ENCODE measurements around the gene PITRM1. TPM values are rescaled to one million over a fixed set of nuclear protein-coding genes. Genes with fewer than 3 reads are reported as not detected.

PITRM1 gene
- total and polyA plus RNA-seq, 4 donors = 26.9 to 126 (median 97.7) TPM

DNA sequence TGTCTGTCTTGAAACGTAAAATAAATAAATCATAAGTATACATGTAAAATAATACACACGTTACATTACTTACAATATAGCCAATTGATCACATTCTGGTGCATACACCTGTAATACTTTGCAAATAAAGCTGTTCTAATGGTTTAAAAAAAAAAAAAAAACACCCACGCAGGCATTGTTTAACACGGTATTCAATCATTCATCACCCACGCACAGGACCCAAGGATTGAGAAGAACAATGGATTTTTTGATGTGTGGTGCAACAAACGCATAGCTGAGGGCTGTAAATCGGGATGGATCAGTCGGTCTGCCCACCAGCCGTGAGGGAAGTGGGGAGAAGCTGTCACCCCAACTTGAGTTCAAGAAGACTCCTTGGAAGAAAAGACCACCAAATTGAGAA is 8.7 kb downstream of the PITRM1 start:
- intact Hi-C loops (cut with DNase I) = no loop called here
- 79 to 81% methylated on average over 9 of the region's 9 CpGs for WGBS, 2 donors
- DNase-seq (no peak), ATAC-seq (ENCODE audit: low FRiP score) (no peak)
- no peaks in the 10 kb centered on the region for H3K27me3 ChIP-seq (ENCODE audit: control insufficient read depth in 1 of 2, insufficient read depth in 2 of 2, low read length in 1 of 2)
- H3K4me1 ChIP-seq (ENCODE audit: control insufficient read depth in 1 of 2, insufficient read depth in 2 of 2, low read length in 2 of 2) = no peaks in the 10 kb centered on the region
- no peak overlapping the region for H3K27ac ChIP-seq (ENCODE audit: low read depth in 1 of 2, low read length in 2 of 2)
- H3K36me3 ChIP-seq (ENCODE audit: control insufficient read depth in 1 of 2, insufficient read depth in 2 of 2, low read length in 1 of 2) = peaks cover 13 to 29% of the 10 kb centered on the region in 2 donors
- H3K9me3 ChIP-seq (ENCODE audit: control insufficient read depth, low read length) = no peaks in the 10 kb centered on the region
- no peak overlapping the region for H3K4me3 ChIP-seq (ENCODE audit: low read length in 2 of 2)

DNA sequence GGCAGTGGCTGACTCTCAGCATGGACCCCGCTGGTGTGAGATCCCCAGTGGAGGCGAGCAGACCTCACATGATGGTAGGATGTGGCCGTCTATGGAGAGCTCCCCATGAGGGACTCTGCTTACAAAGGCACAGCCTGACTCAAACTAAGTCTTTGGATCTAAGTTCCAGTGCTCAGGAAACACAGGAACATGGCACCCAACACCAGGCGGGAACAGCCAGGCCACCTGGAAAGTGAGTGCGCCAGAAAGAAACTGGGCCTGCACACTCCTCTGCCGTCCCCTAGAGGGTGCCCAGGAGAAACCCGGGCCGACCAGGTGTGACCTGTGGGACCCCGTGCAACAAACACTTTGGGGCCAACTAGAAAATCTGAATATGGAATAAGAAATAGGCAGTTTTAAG is 10.0 kb downstream of the PITRM1 start:
- Histone ChIP-seq H3K27ac (ENCODE audit: low read depth in 1 of 2, low read length in 2 of 2) (no peak overlapping the region), H3K27me3 (ENCODE audit: control insufficient read depth in 1 of 2, insufficient read depth in 2 of 2, low read length in 1 of 2) (no peaks in the 10 kb centered on the region), H3K9me3 (ENCODE audit: control insufficient read depth, low read length) (no peaks in the 10 kb centered on the region), H3K36me3 (ENCODE audit: control insufficient read depth in 1 of 2, insufficient read depth in 2 of 2, low read length in 1 of 2) (peaks cover 13 to 30% of the 10 kb centered on the region in 2 donors), H3K4me3 (ENCODE audit: low read length in 2 of 2) (no peak overlapping the region), H3K4me1 (ENCODE audit: control insufficient read depth in 1 of 2, insufficient read depth in 2 of 2, low read length in 2 of 2) (no peaks in the 10 kb centered on the region)
- 88 to 91% methylated on average over 9 of the region's 9 CpGs for WGBS, 2 donors
- intact Hi-C loops (cut with DNase I) = no loop called here
- DNase-seq (no peak), ATAC-seq (ENCODE audit: low FRiP score) (no peak)

DNA sequence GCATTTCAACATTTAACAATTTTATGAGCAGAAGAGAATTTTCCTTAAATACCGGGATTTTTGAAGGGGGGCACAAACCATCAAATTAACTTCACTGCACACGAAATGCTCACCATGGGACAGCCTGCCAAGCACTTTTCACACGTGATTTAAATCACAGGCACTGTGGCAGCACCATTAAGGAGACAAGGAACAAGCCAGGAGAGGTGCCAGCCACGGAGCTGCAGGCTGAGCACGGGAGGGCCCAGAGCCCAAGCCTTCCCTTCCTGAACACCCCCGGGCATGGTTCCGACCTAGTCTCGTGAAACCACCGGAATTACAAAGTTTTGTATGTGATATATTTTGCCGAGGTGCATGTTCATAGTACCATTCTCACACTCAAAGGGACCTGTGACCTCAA is 13.4 kb downstream of the PITRM1 start:
- 85 to 86% methylated on average over 10 of the region's 10 CpGs for WGBS, 2 donors
- intact Hi-C loops (cut with DNase I) = no loop called here
- Histone ChIP-seq H3K27ac (ENCODE audit: low read depth in 1 of 2, low read length in 2 of 2) (no peak overlapping the region), H3K4me3 (ENCODE audit: low read length in 2 of 2) (no peak overlapping the region), H3K9me3 (ENCODE audit: control insufficient read depth, low read length) (no peaks in the 10 kb centered on the region), H3K36me3 (ENCODE audit: control insufficient read depth in 1 of 2, insufficient read depth in 2 of 2, low read length in 1 of 2) (peaks cover 12 to 19% of the 10 kb centered on the region in 2 donors), H3K4me1 (ENCODE audit: control insufficient read depth in 1 of 2, insufficient read depth in 2 of 2, low read length in 2 of 2) (no peaks in the 10 kb centered on the region), H3K27me3 (ENCODE audit: control insufficient read depth in 1 of 2, insufficient read depth in 2 of 2, low read length in 1 of 2) (no peaks in the 10 kb centered on the region)
- ATAC-seq (ENCODE audit: low FRiP score) = no peak
- DNase-seq = no peak

DNA sequence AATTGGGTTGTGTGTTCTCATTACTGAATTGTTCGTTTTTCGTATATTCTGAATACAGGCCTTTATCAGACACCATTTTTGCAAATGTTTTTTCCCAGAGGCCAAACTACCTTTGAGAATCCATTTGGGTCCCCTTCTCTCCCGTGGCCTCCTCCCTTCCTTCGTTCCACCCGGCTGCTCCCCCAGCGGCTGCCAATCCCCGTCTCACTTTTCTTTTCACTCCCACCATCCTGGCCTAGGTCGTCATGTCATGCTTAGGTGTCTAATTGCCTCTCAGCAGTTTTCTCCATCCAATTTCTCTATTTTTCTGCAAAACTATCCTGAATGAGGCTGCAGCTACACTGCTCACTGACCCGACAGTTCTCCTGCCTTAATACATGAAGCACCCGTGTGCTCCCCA is 17.9 kb downstream of the PITRM1 start:
- Histone ChIP-seq H3K36me3 (ENCODE audit: control insufficient read depth in 1 of 2, insufficient read depth in 2 of 2, low read length in 1 of 2) (peaks cover 10 to 18% of the 10 kb centered on the region in 2 donors), H3K9me3 (ENCODE audit: control insufficient read depth, low read length) (no peaks in the 10 kb centered on the region), H3K27me3 (ENCODE audit: control insufficient read depth in 1 of 2, insufficient read depth in 2 of 2, low read length in 1 of 2) (no peaks in the 10 kb centered on the region), H3K4me1 (ENCODE audit: control insufficient read depth in 1 of 2, insufficient read depth in 2 of 2, low read length in 2 of 2) (no peaks in the 10 kb centered on the region), H3K27ac (ENCODE audit: low read depth in 1 of 2, low read length in 2 of 2) (no peak overlapping the region), H3K4me3 (ENCODE audit: low read length in 2 of 2) (no peak overlapping the region)
- WGBS, 2 donors = 95 to 96% methylated on average over 10 of the region's 10 CpGs
- no peak for DNase-seq
- no peak for ATAC-seq (ENCODE audit: low FRiP score)
- intact Hi-C loops (cut with DNase I) = no loop called here

DNA sequence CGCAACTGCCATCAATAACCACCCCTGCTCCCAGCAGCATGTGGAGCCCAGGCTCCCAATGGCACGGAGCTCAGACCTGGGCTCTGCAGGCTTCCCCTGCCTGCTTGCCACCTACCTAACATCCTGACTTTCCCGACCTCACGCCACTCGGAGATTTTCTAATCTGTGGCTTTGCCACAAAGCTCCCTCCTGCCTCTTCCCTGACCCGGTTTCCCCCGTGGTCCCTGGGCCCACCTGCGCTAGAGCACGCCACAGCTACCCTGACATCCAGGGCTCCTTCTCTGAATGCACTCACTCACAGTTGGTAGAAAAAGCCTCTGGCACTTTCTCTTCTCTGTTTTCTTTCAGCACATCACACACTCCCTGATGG is 20.0 kb downstream of the PITRM1 start:
- Histone ChIP-seq H3K4me1 (ENCODE audit: control insufficient read depth in 1 of 2, insufficient read depth in 2 of 2, low read length in 2 of 2) (no peaks in the 10 kb centered on the region), H3K27me3 (ENCODE audit: control insufficient read depth in 1 of 2, insufficient read depth in 2 of 2, low read length in 1 of 2) (no peaks in the 10 kb centered on the region), H3K36me3 (ENCODE audit: control insufficient read depth in 1 of 2, insufficient read depth in 2 of 2, low read length in 1 of 2) (peaks cover 10 to 21% of the 10 kb centered on the region in 2 donors), H3K4me3 (ENCODE audit: low read length in 2 of 2) (no peak overlapping the region), H3K9me3 (ENCODE audit: control insufficient read depth, low read length) (no peaks in the 10 kb centered on the region), H3K27ac (ENCODE audit: low read depth in 1 of 2, low read length in 2 of 2) (no peak overlapping the region)
- no peak for DNase-seq
- intact Hi-C loops (cut with DNase I) = no loop called here
- ATAC-seq (ENCODE audit: low FRiP score) = peak; percentile 27
- 85% methylated on average over 9 of the region's 9 CpGs for WGBS, 2 donors

DNA sequence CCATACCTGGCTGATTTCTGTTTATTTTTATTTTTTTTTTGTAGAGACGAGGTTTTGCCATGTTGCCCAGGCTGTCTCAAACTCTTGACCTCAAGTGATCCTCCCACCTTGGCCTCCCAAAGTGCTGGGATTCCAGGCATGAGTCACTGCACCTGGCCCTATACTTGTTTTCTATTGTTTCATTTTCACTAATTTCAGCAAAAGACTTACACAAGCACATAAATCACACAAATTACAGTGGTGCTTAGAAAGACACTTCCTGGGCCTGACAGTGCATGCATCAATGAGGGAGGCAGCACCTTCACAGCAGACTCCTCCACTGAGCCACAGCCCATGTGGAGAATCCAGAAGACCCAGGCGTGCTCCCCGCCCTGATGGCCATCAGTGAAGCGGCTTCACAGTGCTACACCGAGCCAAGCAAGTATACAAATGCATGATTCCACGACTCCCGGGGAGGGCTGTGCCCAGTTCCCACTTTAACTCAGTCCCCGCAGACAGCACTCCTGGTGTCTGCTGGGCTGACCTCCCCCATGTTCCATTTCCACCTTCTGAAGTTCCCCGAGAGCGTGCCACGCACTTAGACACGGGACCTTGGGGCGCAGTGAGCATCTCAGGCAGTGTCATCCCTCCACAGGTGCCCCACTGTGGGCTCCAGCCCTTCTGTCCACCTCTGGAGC is 20.6 kb downstream of the PITRM1 start:
- WGBS, 2 donors = 92% methylated on average over 13 of the region's 13 CpGs
- ATAC-seq (ENCODE audit: low FRiP score) (peak; percentile 36), DNase-seq (no peak)
- Histone ChIP-seq H3K4me3 (ENCODE audit: low read length in 2 of 2) (no peak overlapping the region), H3K9me3 (ENCODE audit: control insufficient read depth, low read length) (no peaks in the 10 kb centered on the region), H3K27ac (ENCODE audit: low read depth in 1 of 2, low read length in 2 of 2) (no peak overlapping the region), H3K36me3 (ENCODE audit: control insufficient read depth in 1 of 2, insufficient read depth in 2 of 2, low read length in 1 of 2) (peaks cover 14 to 22% of the 10 kb centered on the region in 2 donors), H3K27me3 (ENCODE audit: control insufficient read depth in 1 of 2, insufficient read depth in 2 of 2, low read length in 1 of 2) (no peaks in the 10 kb centered on the region), H3K4me1 (ENCODE audit: control insufficient read depth in 1 of 2, insufficient read depth in 2 of 2, low read length in 2 of 2) (no peaks in the 10 kb centered on the region)
- intact Hi-C loops (cut with DNase I) = no loop called here

DNA sequence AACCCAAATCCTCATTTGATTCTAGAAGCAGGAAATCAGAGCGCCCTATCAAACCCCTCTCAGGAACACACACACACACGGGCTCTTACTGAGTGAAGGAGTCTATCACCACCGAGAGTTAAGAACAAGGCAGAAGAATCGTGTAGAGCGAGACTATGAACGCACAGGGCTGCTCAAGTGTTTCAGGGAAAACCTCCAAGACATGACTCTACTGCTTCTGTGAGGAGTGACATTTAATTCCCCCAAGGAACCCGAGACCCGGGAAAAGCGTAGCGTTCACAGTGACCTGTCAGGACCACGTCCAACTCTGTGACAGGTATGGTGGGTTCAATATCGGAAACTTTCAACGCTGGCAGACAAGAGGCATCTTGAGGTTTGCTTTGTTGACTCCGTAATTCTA is 21.6 kb downstream of the PITRM1 start:
- H3K27me3 ChIP-seq (ENCODE audit: control insufficient read depth in 1 of 2, insufficient read depth in 2 of 2, low read length in 1 of 2) = no peaks in the 10 kb centered on the region

DNA sequence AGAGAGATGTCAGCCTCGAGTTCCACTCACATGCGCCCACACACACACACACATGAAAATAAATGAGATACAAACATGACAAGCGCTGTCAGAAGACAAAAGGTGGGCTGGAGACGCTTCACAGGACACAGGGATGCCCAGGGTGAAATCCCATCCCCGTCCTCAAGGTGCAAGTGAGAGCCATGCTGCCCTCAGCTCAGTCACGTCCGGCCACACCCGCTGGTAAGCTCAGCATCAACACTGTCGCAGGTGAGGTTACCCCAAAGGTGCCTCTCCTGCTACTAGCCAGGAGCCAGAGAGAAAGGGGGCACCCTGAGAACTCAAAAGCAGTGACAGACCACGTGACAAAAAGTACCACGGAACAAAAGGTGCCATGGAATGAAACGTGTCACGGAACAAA is 22.2 kb downstream of the PITRM1 start:
- ATAC-seq (ENCODE audit: low FRiP score) (no peak), DNase-seq (no peak)
- intact Hi-C loops (cut with DNase I) = no loop called here
- no peak overlapping the region for H3K27ac ChIP-seq (ENCODE audit: low read depth in 1 of 2, low read length in 2 of 2)
- WGBS, 2 donors = 92 to 95% methylated on average over 13 of the region's 13 CpGs
- no peak overlapping the region for H3K4me3 ChIP-seq (ENCODE audit: low read length in 2 of 2)
- H3K27me3 ChIP-seq (ENCODE audit: control insufficient read depth in 1 of 2, insufficient read depth in 2 of 2, low read length in 1 of 2) = no peaks in the 10 kb centered on the region
- H3K4me1 ChIP-seq (ENCODE audit: control insufficient read depth in 1 of 2, insufficient read depth in 2 of 2, low read length in 2 of 2) = no peaks in the 10 kb centered on the region
- peaks cover 15 to 22% of the 10 kb centered on the region in 2 donors for H3K36me3 ChIP-seq (ENCODE audit: control insufficient read depth in 1 of 2, insufficient read depth in 2 of 2, low read length in 1 of 2)
- no peaks in the 10 kb centered on the region for H3K9me3 ChIP-seq (ENCODE audit: control insufficient read depth, low read length)

More for the DNA sequence above, 21.6 kb downstream of the PITRM1 start:
- no peaks in the 10 kb centered on the region for H3K4me1 ChIP-seq (ENCODE audit: control insufficient read depth in 1 of 2, insufficient read depth in 2 of 2, low read length in 2 of 2)
- no peak overlapping the region for H3K27ac ChIP-seq (ENCODE audit: low read depth in 1 of 2, low read length in 2 of 2)
- H3K36me3 ChIP-seq (ENCODE audit: control insufficient read depth in 1 of 2, insufficient read depth in 2 of 2, low read length in 1 of 2) = peaks cover 15 to 22% of the 10 kb centered on the region in 2 donors
- intact Hi-C loops (cut with DNase I) = no loop called here
- WGBS, 2 donors = 83 to 90% methylated on average over 14 of the region's 14 CpGs
- no peak for ATAC-seq (ENCODE audit: low FRiP score)
- no peaks in the 10 kb centered on the region for H3K9me3 ChIP-seq (ENCODE audit: control insufficient read depth, low read length)
- DNase-seq = no peak
- no peak overlapping the region for H3K4me3 ChIP-seq (ENCODE audit: low read length in 2 of 2)

DNA sequence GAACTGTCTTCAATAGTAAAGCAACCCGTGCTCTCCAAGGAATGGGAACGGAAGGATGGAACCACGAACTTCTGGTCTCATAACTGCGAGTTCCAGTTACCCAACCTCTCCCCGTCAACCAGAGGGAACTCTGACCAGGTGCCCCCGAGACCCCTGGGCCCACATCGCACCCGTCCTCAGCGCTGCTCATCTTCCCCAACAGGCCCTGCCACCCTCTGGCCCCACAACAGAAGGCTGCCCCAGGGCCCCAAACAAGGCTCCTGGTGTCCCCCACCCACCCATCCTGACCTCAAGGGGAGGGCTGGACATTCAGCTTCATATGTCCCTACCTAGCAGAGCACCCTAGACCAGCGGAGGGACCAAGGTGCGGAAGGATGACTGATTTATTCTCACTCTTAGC is 22.7 kb downstream of the PITRM1 start:
- Histone ChIP-seq H3K9me3 (ENCODE audit: control insufficient read depth, low read length) (no peaks in the 10 kb centered on the region), H3K27me3 (ENCODE audit: control insufficient read depth in 1 of 2, insufficient read depth in 2 of 2, low read length in 1 of 2) (no peaks in the 10 kb centered on the region), H3K4me3 (ENCODE audit: low read length in 2 of 2) (no peak overlapping the region), H3K36me3 (ENCODE audit: control insufficient read depth in 1 of 2, insufficient read depth in 2 of 2, low read length in 1 of 2) (peaks cover 17 to 21% of the 10 kb centered on the region in 2 donors), H3K4me1 (ENCODE audit: control insufficient read depth in 1 of 2, insufficient read depth in 2 of 2, low read length in 2 of 2) (no peaks in the 10 kb centered on the region), H3K27ac (ENCODE audit: low read depth in 1 of 2, low read length in 2 of 2) (no peak overlapping the region)
- DNase-seq (no peak), ATAC-seq (ENCODE audit: low FRiP score) (no peak)
- WGBS, 2 donors = 84 to 89% methylated on average over 11 of the region's 11 CpGs
- intact Hi-C loops (cut with DNase I) = no loop called here
